Measurements from ENCODE around the gene CTSS.
A peak's percentile ranks its signal among the peaks of the same experiment; 100 is the strongest.
"Not testable (repeated sequence)": the region's sequence is repeated elsewhere in the genome, so short reads cannot be mapped to it uniquely, and the experiment has no call there.

The CTSS gene

GRCh38 chr1:150772326-150772725, 6.7 kb upstream of the CTSS start:
- DNase-seq = no peak

- DNase-seq = not testable (repeated sequence)
These were observed 2.1 kb upstream of the CTSS start for GRCh38 chr1:150767704-150768103.

GRCh38 chr1:150765977-150766301, 361 bp upstream of the CTSS start:
- not testable (repeated sequence) for DNase-seq

GRCh38 chr1:150764617-150765101, 919 bp downstream of the CTSS start:
- no peak for DNase-seq

GRCh38 chr1:150763018-150763417, 2.6 kb downstream of the CTSS start:
- DNase-seq = no peak

- DNase-seq = no peak
These were observed 3.0 kb downstream of the CTSS start for GRCh38 chr1:150762552-150762951.

GRCh38 chr1:150761801-150762200, 3.8 kb downstream of the CTSS start:
- DNase-seq = no peak

DNA sequence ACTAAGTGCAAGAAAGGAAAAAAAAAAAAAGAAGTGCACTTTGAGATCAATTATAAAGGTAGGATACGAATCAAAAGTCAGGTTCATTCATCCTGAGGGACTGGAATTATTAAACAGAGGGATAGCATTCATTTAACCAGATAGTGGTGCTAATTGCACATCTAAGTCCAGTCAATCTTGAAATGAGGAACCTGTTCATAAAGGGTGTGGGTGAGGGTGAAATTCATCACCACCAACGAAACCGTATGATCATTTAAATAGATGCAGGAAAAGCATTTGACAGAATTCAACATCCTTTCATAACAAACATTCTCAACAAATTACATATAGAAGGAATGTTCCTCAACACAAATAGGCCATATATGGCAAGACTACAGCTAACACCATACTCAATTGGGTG, 5.6 kb downstream of the CTSS start:
- DNase-seq = no peak

DNA sequence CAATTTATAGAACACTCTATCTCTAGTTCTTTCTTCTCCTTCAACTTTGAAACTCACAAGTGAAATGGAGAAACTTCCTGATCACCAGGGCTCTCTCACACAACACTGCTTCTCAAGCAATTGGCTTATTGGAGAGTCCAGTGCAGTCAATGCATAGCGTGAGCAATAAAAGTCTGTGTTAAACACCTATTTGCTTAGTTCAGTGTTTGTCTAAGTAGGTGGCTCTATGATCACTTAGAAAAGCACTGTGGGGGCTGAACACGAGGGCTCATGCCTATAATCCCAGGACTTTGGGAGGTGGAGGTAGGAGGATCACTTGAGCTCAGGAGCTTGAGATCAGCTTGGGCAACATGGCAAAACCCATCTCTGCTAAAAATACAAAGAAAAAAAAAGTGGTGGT, 12.2 kb downstream of the CTSS start:
- DNase-seq = no peak

- DNase-seq = no peak
These were observed 14.1 kb downstream of the CTSS start for GRCh38 chr1:150751443-150751842.

DNA sequence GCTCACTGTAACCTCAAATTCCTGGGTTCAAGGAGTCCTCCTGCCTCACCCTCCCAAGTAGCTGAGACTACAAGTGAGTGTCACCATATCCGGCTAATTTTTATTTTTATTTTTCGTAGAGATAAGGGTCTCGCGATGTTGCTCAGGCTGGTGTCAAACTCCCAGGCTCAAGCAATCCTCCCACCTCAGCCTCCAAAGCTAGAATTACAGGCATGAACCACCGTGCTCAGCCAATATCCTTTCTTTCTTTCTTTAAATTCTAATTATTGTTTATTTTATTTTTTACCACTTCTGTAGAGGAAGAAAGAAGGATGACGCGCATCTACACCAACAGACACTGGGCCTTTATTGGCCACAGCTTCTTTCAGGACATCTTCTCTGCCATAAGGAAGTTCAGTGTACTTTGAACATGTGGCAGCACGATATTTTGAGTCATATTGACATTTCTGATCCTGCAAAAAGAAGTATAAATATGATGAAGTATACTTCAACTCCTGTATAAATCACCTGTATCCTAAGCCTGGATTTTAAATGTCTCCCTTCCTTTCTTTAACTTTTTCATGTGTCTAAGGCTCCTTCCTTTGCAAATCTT, 15.8 kb downstream of the CTSS start:
- DNase-seq = no peak

DNA sequence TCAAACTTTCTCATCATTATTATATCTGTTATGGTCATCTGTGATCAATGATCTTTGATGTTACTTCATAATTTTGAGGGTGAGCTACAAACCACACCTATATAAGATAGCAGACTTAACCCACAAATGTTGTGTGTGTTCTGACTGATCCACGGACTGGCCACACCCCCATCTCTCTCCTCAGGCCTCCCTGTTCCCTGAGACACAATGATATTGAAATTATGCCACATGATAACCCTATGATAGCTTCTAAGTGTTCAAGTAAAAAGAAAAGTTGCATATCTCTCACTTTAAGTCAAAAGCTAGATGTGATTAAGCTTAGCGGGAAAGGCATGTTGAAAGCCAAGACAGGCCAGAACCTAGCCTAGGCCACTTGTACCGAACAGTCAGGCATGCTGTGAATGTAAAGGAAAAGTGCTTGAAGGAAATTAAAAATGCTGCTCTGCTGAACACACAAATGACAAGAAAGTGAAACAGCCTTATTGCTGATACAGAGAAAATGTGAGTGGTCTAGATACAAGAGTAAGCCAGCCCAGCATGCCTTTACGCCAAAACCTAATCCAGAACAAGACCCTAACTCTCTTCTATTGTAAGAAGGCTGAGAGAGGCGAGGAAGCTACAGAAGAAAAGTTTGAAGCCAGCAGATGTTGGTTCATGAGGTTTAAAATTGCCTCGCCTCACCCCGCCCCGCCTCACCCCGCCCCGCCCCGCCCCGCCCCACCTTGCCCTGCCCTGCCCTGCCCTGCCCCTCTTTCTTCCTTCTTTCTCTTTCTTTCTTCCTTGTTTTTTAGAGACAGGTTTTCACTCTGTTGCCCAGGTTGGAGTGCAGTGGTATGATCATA, 16.5 kb downstream of the CTSS start:
- no peak for DNase-seq

DNA sequence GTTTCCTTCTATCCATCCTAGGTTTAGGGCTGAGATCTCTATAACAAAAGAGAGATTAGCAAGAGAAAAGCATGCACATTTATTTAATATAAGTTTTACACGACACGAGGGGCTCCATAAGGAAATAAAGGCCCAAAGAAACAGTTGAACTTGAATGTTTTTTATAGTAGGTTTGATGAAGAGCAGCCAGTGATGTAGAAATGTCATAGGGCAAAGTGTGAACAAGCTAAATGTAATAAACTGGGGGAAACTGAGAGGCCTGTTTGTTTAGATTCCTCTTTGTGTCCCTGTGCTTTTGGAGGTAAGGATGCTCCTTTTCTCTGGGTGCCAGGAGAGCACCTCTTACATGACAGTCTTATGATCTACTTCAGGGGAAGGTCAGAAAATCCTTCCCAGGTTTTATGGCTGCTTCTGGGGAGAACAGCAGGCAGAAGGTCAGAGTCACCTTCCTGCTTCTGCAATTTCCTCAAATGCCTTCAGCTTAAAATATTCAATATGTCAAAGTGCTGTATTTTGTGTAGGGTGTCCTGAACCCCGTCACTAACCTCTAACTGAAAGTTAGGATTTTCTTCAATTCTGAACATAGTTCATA, 35.4 kb downstream of the CTSS start:
- DNase-seq = no peak

DNA sequence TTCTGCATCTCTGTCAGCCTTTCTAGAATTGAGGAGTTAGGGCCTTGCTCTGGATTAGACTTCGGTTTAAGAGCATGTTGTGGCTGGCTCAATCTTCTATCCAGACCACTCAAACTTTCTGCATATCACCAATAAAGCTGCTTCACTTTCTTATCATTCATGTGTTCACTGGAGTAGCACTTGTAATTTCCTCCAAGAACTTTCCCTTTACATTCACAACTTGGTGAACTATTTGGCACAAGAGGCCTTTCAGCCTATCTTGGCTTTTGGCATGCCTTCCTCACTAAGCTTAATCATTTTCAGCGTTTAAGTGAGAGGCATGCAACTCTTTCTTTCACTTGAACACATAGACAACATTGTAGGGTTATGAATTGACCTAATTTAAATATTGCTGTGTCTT, 41.2 kb downstream of the CTSS start:
- DNase-seq = no peak

DNA sequence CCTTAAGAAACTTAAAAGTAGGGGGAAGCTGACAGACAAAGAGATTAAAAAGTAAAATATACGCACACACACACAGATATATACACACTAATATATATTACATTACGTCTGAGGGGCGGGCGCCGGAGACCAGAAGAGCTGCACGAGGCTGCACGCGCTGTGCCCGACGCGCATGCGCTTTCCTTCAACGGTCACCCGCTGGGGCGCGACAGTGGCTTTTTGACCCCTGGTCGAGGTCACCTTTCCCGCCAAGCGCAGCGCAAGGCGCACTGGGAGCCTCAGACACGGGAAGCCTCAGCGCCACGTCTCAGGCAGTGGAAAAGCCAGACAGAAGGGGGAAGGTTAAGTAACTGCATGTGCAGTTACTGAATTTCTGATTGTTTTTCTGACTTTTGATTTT, 44.9 kb downstream of the CTSS start, which contains the start of gene HORMAD1:
TSS of gene HORMAD1 (minus strand) at position 193 of the 400 bp plus-strand sequence. CDS start 1,390 bp downstream, outside the sequence.
- DNase-seq = no peak

GRCh38 chr1:150720098-150720497, 45.5 kb downstream of the CTSS start:
- DNase-seq = no peak

- no peak for DNase-seq
These were observed 47.2 kb downstream of the CTSS start for GRCh38 chr1:150718225-150718891.

DNA sequence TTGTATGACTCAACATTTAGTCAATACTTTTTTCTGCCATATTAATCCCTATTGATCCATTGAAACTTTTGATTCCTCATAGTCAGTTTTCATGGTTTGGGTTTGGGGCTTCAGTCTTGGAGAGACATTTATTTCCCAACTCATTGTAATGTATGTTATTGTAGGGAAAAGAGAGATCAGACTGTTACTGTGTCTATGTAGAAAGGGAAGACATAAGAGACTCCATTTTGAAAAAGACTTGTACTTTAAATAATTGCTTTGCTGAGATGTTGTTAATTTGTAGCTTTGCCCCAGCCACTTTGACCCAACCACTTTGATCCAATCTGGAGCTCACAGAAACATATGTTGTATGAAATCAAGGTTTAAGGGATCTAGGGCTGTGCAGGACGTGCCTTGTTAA, 56.5 kb downstream of the CTSS start:
- not testable (repeated sequence) for DNase-seq

- DNase-seq = no peak
These were observed 57.0 kb downstream of the CTSS start for GRCh38 chr1:150708595-150708994.

- no peak for DNase-seq
These were observed 59.5 kb downstream of the CTSS start for GRCh38 chr1:150706091-150706490.

DNA sequence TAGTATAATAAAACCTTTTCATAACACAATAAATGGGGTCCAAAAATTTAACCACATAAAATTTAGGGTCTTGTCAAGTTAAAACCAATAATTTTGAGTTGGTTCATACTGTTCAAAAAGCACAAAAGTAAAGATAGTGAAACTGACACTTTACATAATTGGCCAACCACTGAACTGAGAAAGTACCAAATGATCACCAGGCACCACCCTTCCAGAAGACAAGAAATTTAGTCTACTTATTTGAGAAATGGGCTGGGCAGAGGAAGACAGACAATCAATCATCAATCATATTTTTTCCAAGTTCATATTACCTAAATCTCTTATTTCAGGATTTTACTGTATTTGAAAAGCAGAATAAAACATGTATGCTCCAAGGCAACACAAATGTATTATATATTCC, 62.2 kb downstream of the CTSS start:
- no peak for DNase-seq

GRCh38 chr1:150696995-150697927, 68.3 kb downstream of the CTSS start, which contains the start of gene GOLPH3L:
GOLPH3L (minus strand) TSS chr1:150697154; CDS start chr1:150694838, 2,316 bp downstream.
- DNase-seq = peak; percentile 72
